ENCODE results near the gene ITPRIPL2. TPM values are rescaled to one million over a fixed set of nuclear protein-coding genes. Genes with fewer than 3 reads are reported as not detected.

ITPRIPL2 gene
- total RNA-seq, 2 experiments from 2014 or later: 2.1 to 2.3 TPM

GRCh38 chr16:19084879-19085278 lies 28.9 kb upstream of the ITPRIPL2 start:
- Mint-ChIP-seq H3K27me3 (peaks cover 10% of the 10 kb centered on the region), H3K9me3 (peaks cover 3% of the 10 kb centered on the region)

GRCh38 chr16:19085679-19086200 lies 28.0 kb upstream of the ITPRIPL2 start:
- peaks cover 4% of the 10 kb centered on the region for H3K4me1 Mint-ChIP-seq
- H3K36me3 Mint-ChIP-seq (ENCODE audit: low read depth): peaks cover 12% of the 10 kb centered on the region
- POLR2A ChIA-PET: no interaction called here
- H3K4me3 Mint-ChIP-seq: no peak overlapping the region
- CTCF ChIA-PET: interaction anchor here (0.6 to 2.2 kb wide), 12 partner anchors 8 to 826 kb away, joined by 3 to 16 read pairs (median 4); partner anchors contain the start of genes COQ7 and GDE1
- no peak for DNase-seq
- peaks cover 5% of the 10 kb centered on the region for H3K9me3 Mint-ChIP-seq
- H3K27ac Mint-ChIP-seq: no peak overlapping the region
- H3K27me3 Mint-ChIP-seq: peaks cover 10% of the 10 kb centered on the region

More at GRCh38 chr16:19084879-19085278, 28.9 kb upstream of the ITPRIPL2 start:
- H3K4me3 Mint-ChIP-seq: no peak overlapping the region
- DNase-seq: no peak
- ChIA-PET POLR2A (no interaction called here), CTCF (interaction anchor here (1.3 kb wide), 1 partner anchor 18 kb away, joined by 3 read pairs; the partner anchor contains the start of gene COQ7)
- peaks cover 4% of the 10 kb centered on the region for H3K4me1 Mint-ChIP-seq
- peaks cover 12% of the 10 kb centered on the region for H3K36me3 Mint-ChIP-seq (ENCODE audit: low read depth)
- no peak overlapping the region for H3K27ac Mint-ChIP-seq

- Mint-ChIP-seq H3K4me1 (peaks cover 4% of the 10 kb centered on the region), H3K9me3 (peaks cover 7% of the 10 kb centered on the region), H3K27me3 (peaks cover 10% of the 10 kb centered on the region), H3K4me3 (peak overlapping the region; percentile 43), H3K27ac (no peak overlapping the region), H3K36me3 (ENCODE audit: low read depth) (peaks cover 7% of the 10 kb centered on the region)
- DNase-seq: peak; percentile 74
- ChIA-PET CTCF (interaction anchor here (0.6 to 2.2 kb wide), 13 partner anchors 9 to 435 kb away, joined by 3 to 16 read pairs (median 4); partner anchors contain the start of genes COQ7 and GDE1), POLR2A (no interaction called here)
Observed at GRCh38 chr16:19086322-19087199, 27.2 kb upstream of the ITPRIPL2 start.

- DNase-seq: no peak
- Mint-ChIP-seq H3K27ac (no peak overlapping the region), H3K36me3 (ENCODE audit: low read depth) (no peaks in the 10 kb centered on the region), H3K9me3 (peaks cover 11% of the 10 kb centered on the region), H3K4me3 (no peak overlapping the region), H3K4me1 (peaks cover 4% of the 10 kb centered on the region), H3K27me3 (peaks cover 12% of the 10 kb centered on the region)
- ChIA-PET CTCF (interaction anchor here (1.0 kb wide), 1 partner anchor 85 kb away, joined by 3 read pairs; no protein-coding TSS in a partner anchor), POLR2A (no interaction called here)
Observed at GRCh38 chr16:19088341-19088916, 25.3 kb upstream of the ITPRIPL2 start.

- ChIA-PET CTCF (interaction anchor here (0.7 kb wide), 1 partner anchor 30 kb away, joined by 4 read pairs; no protein-coding TSS in a partner anchor), POLR2A (no interaction called here)
- H3K4me3 Mint-ChIP-seq: no peak overlapping the region
- no peaks in the 10 kb centered on the region for H3K36me3 Mint-ChIP-seq (ENCODE audit: low read depth)
- H3K4me1 Mint-ChIP-seq: peaks cover 4% of the 10 kb centered on the region
- DNase-seq: no peak
- H3K27ac Mint-ChIP-seq: no peak overlapping the region
- H3K27me3 Mint-ChIP-seq: peaks cover 11% of the 10 kb centered on the region
- H3K9me3 Mint-ChIP-seq: peaks cover 14% of the 10 kb centered on the region
Observed at GRCh38 chr16:19089410-19089955, 24.3 kb upstream of the ITPRIPL2 start.

GRCh38 chr16:19090916-19091315 lies 22.8 kb upstream of the ITPRIPL2 start:
- H3K27me3 Mint-ChIP-seq: peaks cover 2% of the 10 kb centered on the region
- CTCF ChIA-PET: no interaction called here
- H3K4me1 Mint-ChIP-seq: peaks cover 10% of the 10 kb centered on the region
- POLR2A ChIA-PET: no interaction called here
- no peak overlapping the region for H3K27ac Mint-ChIP-seq
- DNase-seq: no peak
- H3K36me3 Mint-ChIP-seq (ENCODE audit: low read depth): peaks cover 6% of the 10 kb centered on the region
- H3K4me3 Mint-ChIP-seq: no peak overlapping the region
- H3K9me3 Mint-ChIP-seq: peaks cover 21% of the 10 kb centered on the region

- Mint-ChIP-seq H3K27ac (no peak overlapping the region), H3K9me3 (peaks cover 25% of the 10 kb centered on the region), H3K36me3 (ENCODE audit: low read depth) (peaks cover 6% of the 10 kb centered on the region), H3K27me3 (peaks cover 2% of the 10 kb centered on the region), H3K4me3 (no peak overlapping the region), H3K4me1 (peaks cover 7% of the 10 kb centered on the region)
- ChIA-PET CTCF (no interaction called here), POLR2A (no interaction called here)
- DNase-seq: no peak
Observed at GRCh38 chr16:19092653-19093410, 20.9 kb upstream of the ITPRIPL2 start.

- Mint-ChIP-seq H3K4me3 (no peak overlapping the region), H3K27ac (no peak overlapping the region), H3K4me1 (peaks cover 7% of the 10 kb centered on the region), H3K9me3 (peaks cover 30% of the 10 kb centered on the region), H3K27me3 (peaks cover 4% of the 10 kb centered on the region), H3K36me3 (ENCODE audit: low read depth) (peaks cover 6% of the 10 kb centered on the region)
- no peak for DNase-seq
- ChIA-PET CTCF (no interaction called here), POLR2A (interaction anchor here (0.6 kb wide), 1 partner anchor 21 kb away, joined by 3 read pairs; no protein-coding TSS in a partner anchor)
Observed at GRCh38 chr16:19093631-19094541, 19.9 kb upstream of the ITPRIPL2 start.

GRCh38 chr16:19094542-19095365 lies 19.0 kb upstream of the ITPRIPL2 start:
- Mint-ChIP-seq H3K27me3 (peaks cover 7% of the 10 kb centered on the region), H3K4me1 (peaks cover 7% of the 10 kb centered on the region), H3K9me3 (peaks cover 30% of the 10 kb centered on the region), H3K27ac (peak overlapping the region; percentile 6), H3K4me3 (no peak overlapping the region), H3K36me3 (ENCODE audit: low read depth) (peaks cover 6% of the 10 kb centered on the region)
- POLR2A ChIA-PET: interaction anchor here (0.6 kb wide), 1 partner anchor 22 kb away, joined by 3 read pairs; no protein-coding TSS in a partner anchor
- CTCF ChIA-PET: interaction anchor here (0.6 to 1.7 kb wide), 5 partner anchors 9 to 293 kb away, joined by 3 to 9 read pairs (median 4); no protein-coding TSS in a partner anchor
- DNase-seq: no peak

- ChIA-PET CTCF (interaction anchor here (0.6 to 1.7 kb wide), 3 partner anchors 9 to 281 kb away, joined by 3 to 9 read pairs (median 6); no protein-coding TSS in a partner anchor), POLR2A (no interaction called here)
- Mint-ChIP-seq H3K4me3 (no peak overlapping the region), H3K27me3 (peaks cover 8% of the 10 kb centered on the region), H3K4me1 (peaks cover 7% of the 10 kb centered on the region), H3K9me3 (peaks cover 29% of the 10 kb centered on the region), H3K36me3 (ENCODE audit: low read depth) (peaks cover 6% of the 10 kb centered on the region), H3K27ac (no peak overlapping the region)
- DNase-seq: no peak
Observed at GRCh38 chr16:19095654-19096053, 18.1 kb upstream of the ITPRIPL2 start.

GRCh38 chr16:19098173-19098572 lies 15.6 kb upstream of the ITPRIPL2 start:
- CTCF ChIA-PET: no interaction called here
- H3K27ac Mint-ChIP-seq: no peak overlapping the region
- peaks cover 8% of the 10 kb centered on the region for H3K27me3 Mint-ChIP-seq

More at GRCh38 chr16:19098173-19098572, 15.6 kb upstream of the ITPRIPL2 start:
- peaks cover 7% of the 10 kb centered on the region for H3K4me1 Mint-ChIP-seq
- POLR2A ChIA-PET: no interaction called here
- H3K4me3 Mint-ChIP-seq: no peak overlapping the region
- no peak for DNase-seq
- H3K36me3 Mint-ChIP-seq (ENCODE audit: low read depth): peaks cover 6% of the 10 kb centered on the region
- peaks cover 19% of the 10 kb centered on the region for H3K9me3 Mint-ChIP-seq
